Measurements from ENCODE around the gene KIF16B. TPM values are rescaled to one million over a fixed set of nuclear protein-coding genes. Genes with fewer than 3 reads are reported as not detected.

KIF16B gene
- total RNA-seq, 1 donor from 2014 or later: 14.2 TPM

GRCh38 chr20:16224836-16225235 lies 348.4 kb downstream of the KIF16B start:
- TF ChIP-seq, protein P1, sequence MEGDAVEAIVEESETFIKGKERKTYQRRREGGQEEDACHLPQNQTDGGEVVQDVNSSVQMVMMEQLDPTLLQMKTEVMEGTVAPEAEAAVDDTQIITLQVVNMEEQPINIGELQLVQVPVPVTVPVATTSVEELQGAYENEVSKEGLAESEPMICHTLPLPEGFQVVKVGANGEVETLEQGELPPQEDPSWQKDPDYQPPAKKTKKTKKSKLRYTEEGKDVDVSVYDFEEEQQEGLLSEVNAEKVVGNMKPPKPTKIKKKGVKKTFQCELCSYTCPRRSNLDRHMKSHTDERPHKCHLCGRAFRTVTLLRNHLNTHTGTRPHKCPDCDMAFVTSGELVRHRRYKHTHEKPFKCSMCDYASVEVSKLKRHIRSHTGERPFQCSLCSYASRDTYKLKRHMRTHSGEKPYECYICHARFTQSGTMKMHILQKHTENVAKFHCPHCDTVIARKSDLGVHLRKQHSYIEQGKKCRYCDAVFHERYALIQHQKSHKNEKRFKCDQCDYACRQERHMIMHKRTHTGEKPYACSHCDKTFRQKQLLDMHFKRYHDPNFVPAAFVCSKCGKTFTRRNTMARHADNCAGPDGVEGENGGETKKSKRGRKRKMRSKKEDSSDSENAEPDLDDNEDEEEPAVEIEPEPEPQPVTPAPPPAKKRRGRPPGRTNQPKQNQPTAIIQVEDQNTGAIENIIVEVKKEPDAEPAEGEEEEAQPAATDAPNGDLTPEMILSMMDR (conservative IDR thresholded peaks at IDR 0.05; ENCODE audit: low read depth, low read length): no peak
- DNase-seq (ENCODE audit: low read depth): no peak
- no peak overlapping the region for H3K4me3 ChIP-seq (ENCODE audit: low read depth, low read length)

- H3K4me3 ChIP-seq (ENCODE audit: low read depth, low read length): no peak overlapping the region
- TF ChIP-seq, protein P1 (conservative IDR thresholded peaks at IDR 0.05; ENCODE audit: low read depth, low read length): no peak
- no peak for DNase-seq (ENCODE audit: low read depth)
Observed at GRCh38 chr20:16222859-16223411, 350.3 kb downstream of the KIF16B start.

Other genes starting within 250 kb of the KIF16B start
- 65.3 and 80.4 TPM in 2 replicates for gene SNRPB2, start 156.6 kb upstream of the KIF16B start, total RNA-seq
- gene OTOR, start 174.9 kb upstream of the KIF16B start, total RNA-seq: not detected in 2 replicates

Data from epithelial cell of proximal tubule (primary cell).